Spleen (tissue), 7 donors: ENCODE measurements around the gene CHD1.

Source experiments
- CTCF ChIP-seq, 11 experiments: fragments of 200-600 bp in 7 of 11; fragments of 450-650 bp in 4 of 11; sonication (generic) in 4 of 11; IDR thresholded peaks in 8 of 11; conservative IDR thresholded peaks in 3 of 11; 1 replicate in 7 of 11; 2 replicates in 4 of 11; pipeline versions ENCODE4 v1.4.0 to v1.8.0; 2016 to 2021; ENCODE audit warnings: antibody characterized with exemption in 11 of 11, inconsistent platforms in 4 of 11, mild to moderate bottlenecking in 1 of 11
- POLR2A ChIP-seq, 3 donors: fragments of 450-650 bp; IDR thresholded peaks; one replicate each; pipeline ENCODE4 v1.5.1; 2017; ENCODE audit warnings: antibody characterized with exemption in 3 of 3, mild to moderate bottlenecking in 1 of 3
- POLR2AphosphoS5 ChIP-seq, 3 donors: sonication (generic); formaldehyde crosslinking; IDR thresholded peaks; one replicate each; pipeline ENCODE4 v1.5.1; 2017; ENCODE audit warnings: antibody characterized with exemption in 3 of 3
- donor health status: DM: no; HTN: no; CAD: no; lungs with moderate emphysema.
- donor health status: DM: no; HTN: no; CAD: no.
- donor health status: DM: no; HTN: no; CAD: no.

DNA sequence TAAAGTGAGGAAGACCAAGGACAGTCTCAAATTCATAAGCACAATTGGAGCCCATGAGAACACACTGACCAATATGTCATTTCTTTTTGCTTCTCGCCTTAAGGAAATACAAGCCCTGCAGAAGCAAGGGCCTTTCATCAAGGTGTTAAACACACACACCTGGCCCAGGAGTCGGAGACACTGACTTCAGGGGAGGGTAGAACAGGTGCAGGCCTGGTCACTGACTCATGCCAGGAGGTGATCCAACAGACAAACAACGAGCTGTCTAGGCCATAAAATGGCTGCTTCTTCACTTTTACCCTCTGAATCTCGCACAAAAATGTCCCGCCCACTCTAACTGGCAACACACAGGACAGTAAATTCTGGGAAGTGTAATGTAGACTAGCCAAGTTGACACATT, 92.6 kb downstream of the CHD1 start:
- TF ChIP-seq POLR2A (IDR thresholded peaks at IDR 0.05) (no peak), CTCF (IDR thresholded peaks at IDR 0.05 in 8 of 11, conservative IDR thresholded peaks at IDR 0.05 in 3 of 11) (no peak), POLR2AphosphoS5 (IDR thresholded peaks at IDR 0.05) (no peak)
